ELR (cell line): Measurements from ENCODE around the gene PTPRK.
"Not testable (repeated sequence)": the region's sequence is repeated elsewhere in the genome, so short reads cannot be mapped to it uniquely, and the experiment has no call there.

Experiments used
- DNase-seq: peaks from one replicate; pipeline ENCODE4 v3.0.0-alpha.2; 2015; ENCODE audit warnings: low read depth

The PTPRK gene

DNA sequence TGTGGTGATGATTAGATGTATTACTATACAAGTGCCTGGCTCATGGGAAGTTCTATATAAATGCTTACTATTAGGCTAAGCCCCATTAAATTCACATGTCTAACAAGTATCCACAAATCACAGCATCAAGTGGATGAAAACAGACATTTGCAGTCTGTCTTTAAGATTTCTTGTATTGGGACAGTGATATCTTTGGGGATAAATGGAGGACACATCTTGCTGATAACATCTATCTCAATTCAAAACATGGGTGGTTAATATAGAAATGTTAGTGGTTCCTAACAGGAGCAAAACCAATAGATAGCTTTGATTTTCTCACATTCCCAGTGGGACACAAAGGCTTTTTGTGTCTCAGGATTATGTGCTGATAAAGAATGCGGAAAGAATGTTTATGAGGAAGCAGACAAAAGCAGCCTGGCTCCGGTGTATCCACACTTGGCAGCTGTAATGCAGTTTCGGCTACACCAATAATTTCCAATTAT is 29.3 kb downstream of the PTPRK start:
- no peak for DNase-seq

DNA sequence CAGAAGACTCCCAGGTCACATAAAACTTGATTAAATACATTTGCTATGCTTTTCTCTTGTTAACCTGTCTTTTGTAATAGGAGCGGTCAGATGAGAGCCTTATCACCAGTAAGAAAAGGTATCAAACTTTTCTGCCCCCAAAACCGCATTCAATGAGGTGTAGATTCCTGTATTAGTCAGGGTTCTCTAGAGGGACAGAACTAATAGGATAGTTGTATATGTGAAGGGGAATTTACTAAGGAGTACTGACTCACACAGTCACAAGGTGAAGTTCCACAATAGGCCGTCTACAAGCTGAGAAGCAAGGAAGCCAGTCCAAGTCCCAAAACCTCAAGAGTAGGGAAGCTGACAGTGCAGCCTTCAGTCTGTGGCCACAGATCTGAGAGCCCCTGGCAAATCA is 32.7 kb downstream of the PTPRK start:
- DNase-seq: peak; percentile 78

DNA sequence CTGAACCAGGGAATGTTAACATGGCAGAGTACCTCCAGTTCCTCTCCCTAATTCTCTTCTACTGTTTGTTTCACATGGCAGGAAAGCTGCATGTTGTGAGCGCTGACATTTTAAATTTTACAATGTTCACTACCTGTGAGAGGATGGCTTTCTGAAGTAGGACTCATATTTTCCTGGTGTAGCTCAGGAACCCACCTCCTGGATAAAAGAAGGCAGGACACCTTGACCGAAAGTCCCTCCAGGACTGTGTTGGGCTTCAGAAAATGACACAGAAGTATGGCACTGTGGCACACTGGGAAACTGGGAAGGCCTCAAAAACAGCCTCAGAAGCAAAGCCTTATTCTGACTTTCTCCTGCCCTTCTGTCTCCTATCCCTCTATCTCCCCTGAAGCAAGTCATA is 33.3 kb downstream of the PTPRK start:
- DNase-seq: peak; percentile 38

DNA sequence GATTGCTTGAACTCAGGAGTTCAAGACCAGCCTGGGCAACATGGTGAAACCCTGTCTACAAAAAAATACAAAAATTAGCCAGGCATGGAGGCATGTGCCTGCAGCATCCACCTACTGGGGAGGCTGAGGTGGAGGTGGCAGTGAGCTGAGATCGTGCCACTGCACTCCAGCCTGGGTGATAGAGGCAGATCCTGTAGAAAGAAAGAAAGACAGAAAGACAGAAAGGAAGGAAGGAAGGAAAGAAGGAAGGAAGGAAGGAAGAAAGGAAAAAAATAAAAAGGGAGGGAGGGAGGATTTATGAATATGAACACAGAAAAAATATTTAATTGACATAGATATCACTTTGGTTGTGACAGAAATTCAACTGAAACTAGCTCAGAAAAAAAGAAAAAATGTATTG is 33.8 kb downstream of the PTPRK start:
- DNase-seq: not testable (repeated sequence)

DNA sequence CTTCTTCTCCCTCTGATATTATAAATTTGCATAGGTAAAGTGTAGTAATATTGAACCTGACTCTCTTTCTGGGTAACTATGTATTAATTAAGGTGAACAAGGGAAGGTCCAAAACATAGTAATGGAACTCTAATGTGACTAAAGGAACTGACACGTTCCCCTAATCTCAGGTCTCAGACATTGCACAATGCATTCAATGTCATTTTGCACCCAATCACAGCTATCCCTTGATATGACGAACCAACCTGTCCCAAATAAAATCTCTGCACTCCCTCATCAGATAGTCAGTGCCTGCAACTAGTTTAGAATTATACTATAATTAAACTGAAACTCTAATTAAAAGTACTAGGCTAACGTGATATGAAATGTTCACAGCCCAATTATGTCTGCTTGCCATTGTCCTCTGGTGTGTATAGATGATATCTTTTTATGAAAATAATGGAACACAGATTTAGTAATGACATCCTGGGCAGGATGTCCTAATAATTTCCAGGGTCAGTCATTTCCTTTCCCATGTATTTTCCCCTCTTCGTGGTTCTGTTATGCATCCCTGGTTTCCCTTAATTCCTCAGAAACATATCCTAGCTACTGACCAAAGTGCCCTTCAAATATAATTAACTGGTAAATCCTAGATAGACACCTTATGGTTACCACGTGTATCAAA is 36.8 kb downstream of the PTPRK start:
- no peak for DNase-seq

DNA sequence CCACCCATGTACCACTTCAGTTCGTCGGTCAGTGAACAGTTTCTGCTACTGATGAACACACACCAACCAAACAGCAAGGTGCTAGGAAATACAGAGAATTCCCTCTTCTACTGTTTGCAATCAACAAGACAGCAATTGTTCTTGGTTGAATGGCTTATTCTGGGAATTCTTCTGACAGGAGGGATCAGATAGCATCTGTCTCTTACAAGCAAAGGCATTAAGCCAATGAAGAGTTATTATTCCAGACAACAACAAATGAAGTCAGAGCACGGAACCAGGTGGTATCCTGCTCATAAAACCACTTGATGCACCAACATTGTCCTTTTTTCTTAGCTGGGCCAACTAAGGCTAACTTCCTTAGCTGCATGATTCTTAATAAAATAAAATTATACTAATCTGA is 37.8 kb downstream of the PTPRK start:
- DNase-seq: no peak

DNA sequence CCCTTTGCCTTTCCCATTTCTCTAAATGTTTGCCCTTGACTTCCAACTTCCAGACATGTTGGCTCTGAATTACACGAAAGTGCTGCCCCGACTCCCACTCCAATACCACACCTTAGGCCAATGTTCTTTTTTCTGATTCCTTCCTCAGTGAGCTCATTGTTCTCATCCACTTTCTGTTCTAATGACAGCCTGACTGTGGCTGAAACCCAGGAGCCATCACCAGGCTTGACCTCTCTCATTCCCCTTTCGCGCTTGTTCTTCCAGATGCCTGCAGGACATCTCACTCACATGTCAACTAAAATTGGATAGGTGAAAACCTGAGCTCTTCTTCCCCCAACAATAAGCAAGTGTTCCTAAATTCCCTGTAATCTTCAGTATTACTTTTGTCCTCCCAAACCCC is 40.4 kb downstream of the PTPRK start:
- DNase-seq: no peak

DNA sequence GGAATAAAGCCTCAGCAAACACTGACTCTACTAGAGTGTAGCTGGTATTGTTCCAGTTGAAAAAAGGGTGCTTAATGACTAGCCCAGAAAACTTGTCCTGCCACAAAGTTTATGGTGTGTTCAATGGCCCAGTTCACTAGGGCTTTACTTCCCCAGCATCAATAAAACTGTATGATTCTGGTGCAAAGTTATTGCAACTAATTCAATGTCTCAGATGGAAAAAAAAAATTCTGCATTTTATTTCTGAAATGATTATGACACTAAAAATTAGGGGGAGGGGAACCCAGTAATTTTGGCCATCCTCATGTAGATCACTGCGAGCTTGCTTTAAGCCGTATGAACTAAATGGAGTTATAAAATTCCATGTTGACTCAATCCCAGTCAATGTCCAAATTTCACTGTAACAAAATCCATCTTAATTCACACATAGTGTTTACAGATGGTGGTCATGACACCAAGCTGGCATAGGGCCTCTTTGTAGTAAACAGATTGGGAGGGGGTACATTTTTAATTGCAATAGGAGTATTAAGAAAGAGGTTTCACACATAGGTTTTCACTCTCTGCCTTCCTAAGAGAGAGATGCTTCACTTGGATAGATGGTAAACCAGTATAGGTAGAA is 41.2 kb downstream of the PTPRK start:
- no peak for DNase-seq

DNA sequence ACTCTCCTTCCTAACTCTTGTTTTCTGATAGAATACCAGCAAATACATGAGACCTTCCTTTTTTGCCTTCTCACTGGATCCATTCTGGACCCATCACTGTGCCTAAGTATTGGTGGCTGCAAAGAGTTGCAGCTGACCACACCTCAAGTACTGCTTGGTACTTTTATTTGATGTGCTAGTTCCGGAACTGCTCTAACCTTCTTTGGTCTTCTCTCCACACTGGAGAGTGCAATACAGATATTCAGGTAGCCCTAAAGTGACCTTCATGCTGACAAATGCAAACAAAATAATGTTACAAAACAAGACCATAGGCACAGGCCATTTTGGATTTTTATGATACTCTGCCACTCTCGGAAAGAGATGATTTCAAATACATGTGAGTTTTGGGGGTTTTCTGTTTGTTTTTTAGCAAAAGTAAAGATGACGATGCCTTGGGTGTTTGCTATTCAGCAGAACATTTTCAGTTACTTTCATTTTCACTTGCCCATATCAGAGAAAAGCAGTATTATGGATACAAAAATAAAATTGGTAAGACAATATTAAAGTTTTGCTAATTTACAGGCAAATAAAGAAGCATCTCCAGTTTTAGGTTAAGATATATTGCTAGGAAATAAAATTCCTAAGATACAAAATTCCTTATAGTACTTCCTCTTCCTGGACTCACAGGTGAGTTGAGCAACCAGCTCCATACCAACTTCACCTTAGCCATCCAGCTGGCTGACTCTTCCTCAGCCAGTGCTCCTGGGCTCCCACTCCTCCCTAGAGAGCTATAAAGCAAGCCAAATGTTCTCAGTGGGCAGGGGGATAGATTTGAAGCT is 42.0 kb downstream of the PTPRK start:
- DNase-seq: no peak

DNA sequence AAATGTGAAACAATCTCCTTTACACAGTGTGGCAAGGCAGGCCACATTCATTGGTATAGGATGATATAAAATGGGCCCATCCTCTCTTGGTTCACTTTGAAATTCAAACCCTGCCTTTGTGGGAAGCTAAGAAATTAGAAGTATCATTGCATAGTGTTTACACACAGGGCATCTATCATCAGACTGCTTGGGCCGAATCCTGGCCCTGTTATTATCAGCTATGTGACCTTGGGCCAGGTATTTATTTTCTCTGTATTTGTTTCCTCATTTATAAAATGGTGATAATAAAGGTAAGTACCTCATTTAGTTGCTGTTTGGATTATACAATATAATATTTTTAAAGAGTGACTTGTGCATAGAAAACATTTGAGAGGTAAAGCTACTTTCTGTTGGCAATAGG is 45.5 kb downstream of the PTPRK start:
- no peak for DNase-seq

DNA sequence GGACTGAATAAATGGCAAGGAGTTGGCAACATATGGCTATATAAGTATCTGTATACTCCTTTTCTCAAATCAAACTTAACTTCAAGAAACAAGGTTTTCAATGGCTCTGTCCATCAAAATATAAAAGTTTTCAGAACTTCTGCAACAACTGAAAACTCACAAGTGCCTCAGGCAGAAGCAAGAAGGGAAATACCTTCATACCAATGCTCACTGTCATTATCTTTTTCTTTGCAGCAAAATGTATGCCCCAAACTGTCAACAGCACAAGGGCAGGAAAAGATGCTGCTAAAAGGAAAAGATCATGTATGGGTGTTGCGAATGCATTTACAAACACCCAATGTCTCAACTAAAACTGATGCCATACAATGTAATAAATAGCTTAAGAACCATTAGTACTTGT is 45.9 kb downstream of the PTPRK start:
- DNase-seq: peak; percentile 68

DNA sequence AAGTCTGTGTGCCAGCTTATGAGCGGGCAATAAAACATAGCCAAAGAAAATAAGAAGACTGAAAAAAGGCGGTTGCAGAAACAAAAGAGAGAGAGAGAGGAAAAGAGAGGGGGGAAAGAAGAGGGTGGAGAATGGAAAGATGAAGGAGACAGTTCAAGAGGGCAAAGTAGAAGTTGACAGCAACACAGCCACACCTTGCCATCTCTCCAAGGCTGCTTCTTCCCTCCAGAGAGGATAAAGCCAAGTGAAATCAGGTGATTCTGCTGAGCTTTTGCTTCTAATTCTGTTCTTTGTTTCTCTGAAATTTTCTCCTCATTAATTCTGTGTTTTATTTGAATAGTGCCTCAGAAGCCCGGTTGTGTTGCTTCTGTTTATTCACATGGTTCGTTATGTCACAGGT is 48.5 kb downstream of the PTPRK start:
- DNase-seq: no peak

DNA sequence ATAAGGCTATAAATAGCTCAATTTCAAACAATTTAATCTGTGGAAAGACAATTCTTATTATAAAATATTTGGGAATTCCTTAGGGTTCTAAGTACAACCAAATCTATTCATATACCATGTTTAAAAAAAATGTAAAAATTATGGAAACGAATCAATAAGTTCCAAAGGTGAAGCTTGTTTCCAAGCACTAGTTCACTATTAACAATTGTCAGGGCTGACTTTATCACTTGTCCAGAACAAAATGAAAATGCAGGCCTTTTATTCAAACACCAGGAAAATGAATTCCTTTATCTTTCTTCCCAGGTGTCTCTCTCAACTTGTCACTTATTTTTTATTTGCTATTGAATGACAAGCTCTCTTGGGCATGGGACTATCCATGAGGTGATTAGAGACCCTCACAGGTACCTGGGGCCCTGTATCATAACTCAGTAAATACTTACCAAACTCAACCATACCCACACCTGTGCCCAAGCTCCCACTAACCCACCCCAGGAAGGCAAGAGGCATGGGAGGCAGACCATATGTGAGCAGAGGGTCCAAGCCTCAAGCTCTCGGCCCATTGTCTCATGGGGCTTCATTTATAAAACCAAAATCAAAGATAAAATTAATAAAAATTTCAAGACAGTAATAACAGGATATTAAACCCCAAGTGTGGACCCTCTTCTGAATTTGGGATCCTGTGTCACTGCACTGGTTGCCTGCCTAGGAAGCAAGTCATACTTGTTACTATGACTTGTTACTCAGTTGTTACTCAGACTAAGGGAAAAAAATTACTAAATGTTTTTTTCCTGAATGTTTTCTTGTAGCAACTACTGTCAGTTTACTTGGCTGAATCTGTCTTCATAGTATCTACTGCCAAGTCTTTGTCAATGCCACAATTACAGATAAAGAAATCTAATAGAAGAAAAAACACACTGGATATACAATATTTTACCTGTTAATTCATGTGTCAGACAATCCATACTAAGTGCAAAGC is 54.7 kb downstream of the PTPRK start:
- DNase-seq: peak; percentile 12

DNA sequence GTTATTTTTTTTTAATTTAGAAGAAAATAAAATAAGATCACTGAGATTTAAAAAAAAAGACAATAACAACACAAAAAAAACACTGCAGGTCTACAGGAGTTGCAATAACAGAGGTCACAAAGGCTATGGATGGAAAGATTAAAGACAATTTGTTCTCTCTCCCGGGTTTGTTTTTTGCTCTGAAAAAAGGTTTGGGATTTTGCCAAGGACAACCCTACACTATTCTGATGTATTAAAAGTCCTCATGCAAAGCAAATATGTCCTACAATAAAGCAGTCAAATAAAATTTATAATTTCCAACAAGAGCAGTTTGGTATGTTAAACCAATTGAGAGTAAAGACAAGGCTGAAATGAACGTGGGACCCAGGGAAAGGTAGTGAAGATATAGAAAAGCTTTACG is 55.6 kb downstream of the PTPRK start:
- DNase-seq: no peak

DNA sequence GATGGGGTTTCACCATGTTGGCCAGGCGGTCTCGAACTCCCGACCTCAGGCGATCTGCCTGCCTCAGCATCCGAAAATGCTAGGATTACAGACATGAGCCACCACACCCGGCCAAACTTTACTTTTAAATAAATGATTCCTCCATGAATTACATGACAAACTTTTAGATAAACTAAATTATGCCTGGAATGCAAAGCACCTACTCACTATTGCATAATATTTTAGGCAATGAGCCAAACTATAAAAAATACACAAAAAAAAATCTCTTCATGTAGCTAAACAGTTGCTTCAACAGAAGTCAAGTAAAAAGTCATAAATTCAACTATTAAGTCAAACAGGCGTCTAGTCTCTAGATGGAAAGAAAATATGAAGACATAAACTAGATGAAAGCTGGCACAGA is 56.5 kb downstream of the PTPRK start:
- peak; percentile 50 for DNase-seq

DNA sequence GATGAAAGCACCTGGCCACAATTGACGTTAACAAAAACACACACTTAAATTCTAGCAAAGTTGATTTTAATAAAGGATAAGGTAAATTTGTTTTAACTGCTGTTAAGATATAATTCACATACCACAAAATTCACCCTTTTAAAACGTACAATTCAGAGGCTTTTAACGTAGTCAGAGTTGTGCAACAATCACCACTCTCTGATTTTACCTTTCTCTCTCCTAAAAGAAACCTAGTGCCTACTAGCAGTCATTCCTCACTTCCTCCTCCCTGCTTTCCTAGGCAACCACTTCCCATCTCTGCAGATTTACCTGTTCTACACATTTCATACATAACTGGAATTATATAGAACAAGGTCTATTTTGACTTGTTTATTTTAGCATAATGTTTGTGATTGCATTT is 58.9 kb downstream of the PTPRK start:
- DNase-seq: no peak

DNA sequence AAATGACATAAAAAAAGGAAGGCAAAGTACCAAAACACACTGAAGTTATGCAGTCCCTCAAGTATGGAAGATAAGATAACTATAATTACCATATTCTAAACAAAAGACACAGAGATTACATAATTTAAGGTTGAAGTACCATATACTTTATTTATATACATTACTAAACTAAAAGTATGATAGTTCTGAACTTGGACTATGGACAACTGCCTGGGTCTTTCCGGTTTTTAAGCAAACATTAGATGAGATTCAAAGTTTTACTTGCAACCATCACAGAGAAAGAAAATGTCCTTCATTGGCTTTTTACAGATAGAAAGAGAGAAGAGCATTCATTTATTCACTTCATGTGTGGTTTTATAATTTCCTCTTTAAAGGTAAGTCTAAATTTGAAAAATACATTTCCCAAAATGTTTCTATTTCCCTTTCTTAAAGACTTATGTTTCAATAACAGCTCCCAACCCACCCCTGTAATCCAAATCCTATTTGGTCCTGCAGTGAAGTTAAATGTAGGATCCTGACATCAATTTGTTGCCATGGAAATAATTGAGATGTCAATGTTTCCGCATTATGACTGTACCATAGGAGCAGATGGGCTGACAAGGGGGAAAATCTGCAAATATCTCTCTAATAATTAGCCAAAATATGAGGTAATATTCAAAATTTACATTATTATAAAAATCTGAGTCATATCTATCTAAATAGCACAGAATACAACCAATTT is 63.7 kb downstream of the PTPRK start:
- DNase-seq: no peak

DNA sequence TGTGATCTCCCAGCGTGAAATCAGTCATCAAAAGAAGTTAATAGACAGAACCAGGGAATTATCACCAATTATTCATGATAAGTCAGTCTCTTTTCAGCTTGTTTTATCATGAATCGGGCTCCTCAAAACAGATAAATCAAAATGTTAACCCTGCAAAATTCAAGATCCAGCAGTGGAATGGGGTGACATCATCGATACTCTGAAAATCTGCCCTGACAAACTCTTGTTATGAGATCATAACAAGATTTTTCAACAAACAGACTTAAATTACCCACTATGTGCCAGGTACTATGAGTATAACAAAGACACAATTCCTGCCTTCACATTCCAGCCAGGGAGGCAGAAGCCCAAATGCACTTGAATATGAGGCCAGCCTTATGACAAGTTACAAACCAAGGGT is 64.4 kb downstream of the PTPRK start:
- no peak for DNase-seq

DNA sequence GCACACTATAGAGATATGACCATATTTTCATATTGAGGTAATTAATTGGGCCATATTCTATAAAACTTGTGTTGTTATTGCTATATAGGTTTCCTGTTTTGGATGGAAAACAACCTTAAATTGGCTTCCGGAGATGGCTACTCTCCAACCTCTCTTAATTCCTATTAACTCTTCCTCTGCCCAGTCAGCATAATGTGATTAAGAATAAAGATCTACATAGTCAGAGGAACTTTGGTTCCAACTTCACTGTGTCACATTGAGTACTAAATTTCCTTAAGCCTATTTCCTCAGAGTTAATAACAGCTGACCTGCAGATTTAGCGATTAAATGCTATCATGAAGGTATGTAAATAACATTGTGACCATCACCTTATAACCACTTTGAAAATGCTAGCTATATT is 67.7 kb downstream of the PTPRK start:
- DNase-seq: no peak

DNA sequence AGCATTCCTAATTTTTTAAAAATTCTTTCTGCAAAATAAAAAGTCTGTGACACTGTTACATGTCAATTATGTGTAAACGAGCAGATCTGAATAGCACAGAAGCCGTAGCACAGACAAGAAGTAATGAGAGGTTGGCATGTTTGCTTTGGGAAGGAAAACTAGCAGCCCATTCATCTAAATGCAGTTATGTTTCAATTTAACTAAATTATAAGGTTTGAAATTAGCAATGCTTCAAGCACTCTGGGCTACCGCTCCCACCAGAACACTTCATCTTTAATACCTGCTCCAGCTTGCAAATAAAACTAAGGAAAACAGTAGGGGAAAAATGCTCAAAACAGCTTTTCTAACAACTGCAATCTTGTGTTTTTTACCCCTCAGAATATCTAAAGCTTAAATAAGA is 73.9 kb downstream of the PTPRK start:
- no peak for DNase-seq

DNA sequence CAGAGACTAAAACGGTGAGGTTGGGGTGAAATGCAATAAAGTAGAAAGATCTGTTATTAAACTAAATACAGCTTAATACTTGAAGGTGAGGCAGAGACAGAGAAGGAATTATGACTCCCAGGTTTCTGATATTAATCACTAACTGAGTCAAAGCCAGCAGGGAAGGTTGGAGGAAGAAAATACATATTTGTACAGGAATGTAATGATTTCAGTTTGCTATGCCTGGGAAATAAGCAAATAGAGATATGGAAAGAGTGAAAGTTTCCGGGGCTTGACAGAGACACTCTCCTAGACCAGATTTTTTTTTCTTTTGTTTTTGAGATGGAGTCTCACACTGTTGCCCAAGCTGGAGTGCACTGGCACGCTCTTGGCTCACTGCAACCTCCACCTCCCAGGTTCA is 76.8 kb downstream of the PTPRK start:
- no peak for DNase-seq
